ENCODE results near the gene RPRD1B.
"Not testable (repeated sequence)": the region's sequence is repeated elsewhere in the genome, so short reads cannot be mapped to it uniquely, and the experiment has no call there.

Gene RPRD1B

DNA sequence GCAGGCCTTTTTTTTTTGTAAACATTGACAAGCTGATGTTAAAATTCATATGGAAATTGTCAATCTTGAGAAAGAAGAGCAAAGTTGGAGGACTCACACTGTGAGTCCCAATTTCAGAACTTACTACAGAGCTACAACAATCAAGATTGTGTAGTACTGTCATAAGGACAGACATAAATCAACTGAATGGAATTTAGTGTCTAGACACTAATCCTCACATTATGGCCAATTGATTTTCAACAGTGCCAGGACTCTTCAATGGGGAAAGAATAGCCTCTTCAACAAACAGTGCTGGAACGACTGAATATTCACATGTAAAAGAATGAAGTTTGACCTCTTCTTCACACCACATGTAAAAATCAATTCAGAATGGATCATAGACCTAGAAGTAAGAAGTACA is 70.7 kb downstream of the RPRD1B start:
- DNase-seq (ENCODE audit: low spot score), result no peak

DNA sequence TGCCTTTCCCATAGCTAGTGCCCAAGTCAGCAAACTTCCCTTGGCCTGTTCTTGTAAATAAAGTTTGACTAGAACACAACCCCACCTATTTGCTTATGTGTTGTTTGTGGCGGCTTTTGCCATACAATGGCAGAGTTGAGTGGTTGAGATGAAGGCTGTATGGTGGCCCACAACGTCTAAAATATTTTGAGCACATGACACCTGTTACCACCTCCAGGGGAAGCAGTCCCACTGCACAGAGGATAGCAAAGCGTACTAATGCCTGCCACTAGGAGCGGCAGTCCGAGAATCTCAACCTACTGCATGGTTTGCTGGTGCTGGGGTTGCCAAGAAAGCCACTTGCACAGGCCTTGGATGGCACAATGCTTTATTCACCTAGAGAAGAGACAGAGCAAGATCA is 72.9 kb downstream of the RPRD1B start:
- no peak for DNase-seq (ENCODE audit: low spot score)

DNA sequence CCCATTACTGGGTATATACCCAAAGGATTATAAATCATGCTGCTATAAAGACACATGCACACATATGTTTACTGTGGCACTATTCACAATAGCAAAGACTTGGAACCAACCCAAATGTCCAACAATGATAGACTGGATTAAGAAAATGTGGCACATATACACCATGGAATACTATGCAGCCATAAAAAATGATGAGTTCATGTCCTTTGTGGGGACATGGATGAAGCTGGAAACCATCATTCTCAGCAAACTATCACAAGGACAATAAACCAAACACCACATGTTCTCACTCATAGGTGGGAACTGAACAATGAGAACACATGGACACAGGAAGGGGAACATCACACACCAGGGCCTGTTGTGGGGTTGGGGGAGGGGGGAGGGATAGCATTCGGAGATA is 73.8 kb downstream of the RPRD1B start:
- DNase-seq (ENCODE audit: low spot score), result not testable (repeated sequence)

DNA sequence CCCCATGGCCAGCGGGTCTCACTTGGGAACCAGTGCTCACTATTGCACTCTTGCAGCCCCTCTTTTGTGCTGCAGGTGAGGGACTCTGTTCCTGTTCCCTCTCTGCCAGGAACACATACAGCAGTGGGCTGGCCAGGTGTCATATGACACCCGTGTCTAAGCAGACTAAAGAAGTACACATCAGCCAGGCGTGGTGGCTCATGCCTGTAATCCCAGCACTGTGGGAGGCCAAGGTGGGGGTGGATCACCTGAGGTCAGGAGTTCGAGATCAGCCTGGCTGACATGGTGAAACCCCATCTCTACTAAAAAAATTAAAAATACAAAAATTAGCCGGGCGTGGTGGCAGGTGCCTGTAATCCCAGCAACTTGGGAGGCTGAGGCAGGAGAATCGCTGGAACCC is 74.4 kb downstream of the RPRD1B start:
- not testable (repeated sequence) for DNase-seq (ENCODE audit: low spot score)

DNA sequence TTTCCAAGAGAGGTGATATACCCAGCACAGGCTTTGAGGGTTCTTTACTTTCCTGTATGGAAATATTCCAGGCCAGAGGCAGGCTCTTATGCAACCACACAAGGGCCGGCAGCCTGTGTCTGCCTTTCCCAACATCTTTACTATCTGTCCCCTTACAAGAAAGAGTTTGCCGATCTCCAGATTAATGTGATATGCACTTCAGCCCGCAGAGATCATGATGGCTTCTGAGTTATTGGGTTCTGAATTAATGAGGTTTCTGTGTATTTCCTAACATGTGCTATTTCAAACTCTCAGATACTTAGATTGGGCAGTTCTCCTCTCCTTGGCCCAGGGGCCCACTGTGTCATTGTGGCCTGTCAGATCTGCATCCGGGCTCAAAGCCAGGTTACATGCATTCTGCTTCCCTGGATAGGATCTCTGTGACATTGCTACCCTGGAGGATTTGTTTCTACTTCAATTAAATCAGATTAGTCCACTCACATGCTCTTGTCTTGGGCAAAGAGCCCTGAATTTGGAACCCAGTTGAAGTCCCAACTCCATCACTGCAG is 75.0 kb downstream of the RPRD1B start:
- DNase-seq (ENCODE audit: low spot score), result no peak

DNA sequence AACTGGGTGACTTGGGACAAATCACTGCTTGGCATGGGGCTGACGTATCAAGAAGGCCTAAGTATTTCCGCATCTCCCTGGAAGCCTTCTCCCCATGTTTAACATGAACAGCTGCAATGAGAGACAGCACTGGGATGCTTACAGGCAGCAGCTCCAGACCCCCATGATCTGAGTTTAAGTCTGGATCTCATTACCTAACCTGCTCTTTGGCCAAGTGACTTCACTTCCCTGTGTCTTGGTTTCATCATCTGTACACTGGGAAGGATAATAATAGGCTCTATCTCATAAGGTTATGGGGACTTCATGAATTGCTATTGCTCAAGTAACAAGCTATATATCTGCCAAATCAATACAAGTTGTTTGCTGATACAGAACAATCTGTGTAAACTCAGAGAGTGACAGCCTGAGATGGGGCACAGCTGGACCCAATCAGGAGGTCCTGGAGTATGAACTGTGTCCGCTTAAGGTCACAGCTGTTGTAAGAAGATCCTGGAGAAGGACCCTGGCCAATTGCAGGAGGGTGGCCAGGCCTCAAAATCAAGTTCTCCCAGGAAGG is 75.5 kb downstream of the RPRD1B start:
- DNase-seq (ENCODE audit: low spot score), result no peak

DNA sequence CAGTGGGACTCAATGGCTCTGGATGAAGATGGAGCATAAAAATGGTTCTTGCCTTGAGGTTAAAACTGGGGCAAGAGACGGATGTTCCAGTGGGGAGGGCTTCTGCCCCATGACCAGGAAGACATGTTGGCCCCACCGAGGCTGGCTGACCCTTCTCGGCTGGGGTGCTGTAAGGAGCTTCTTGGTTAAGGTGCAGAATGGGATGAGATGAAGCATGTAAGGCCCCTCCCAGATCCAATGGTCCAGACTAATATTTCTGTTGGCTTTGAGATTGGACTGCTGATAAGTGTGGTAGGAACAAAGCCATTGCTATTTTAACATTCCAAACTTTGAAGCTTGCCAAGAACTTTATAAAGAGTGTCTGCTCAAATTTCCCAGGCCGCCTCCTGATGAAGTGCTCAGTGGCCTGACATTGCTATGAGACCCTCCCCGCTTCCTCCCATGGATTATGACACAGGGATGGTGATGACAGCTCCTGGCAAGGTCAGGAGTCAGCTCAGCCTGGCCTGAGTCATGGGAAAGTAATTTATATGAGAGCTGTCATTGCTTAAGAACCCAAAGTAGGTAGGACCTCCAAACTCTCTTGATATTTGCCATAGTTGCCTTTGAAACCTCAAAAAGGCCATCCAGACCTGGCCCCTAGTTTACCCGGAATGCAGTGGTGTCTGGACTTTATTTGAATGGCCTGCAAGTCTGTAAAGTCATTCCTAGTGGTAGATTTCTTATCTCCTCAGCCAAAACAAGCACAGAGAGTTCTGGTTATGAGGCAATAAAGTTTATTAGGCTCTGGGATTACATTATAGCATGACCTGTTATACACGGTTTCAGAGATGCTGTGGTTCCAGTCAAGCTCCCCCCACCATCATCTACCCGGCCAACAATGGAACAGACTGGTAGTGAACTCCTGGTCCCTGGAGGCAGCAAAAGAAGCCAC is 76.3 kb downstream of the RPRD1B start:
- DNase-seq (ENCODE audit: low spot score), result peak; percentile 95

DNA sequence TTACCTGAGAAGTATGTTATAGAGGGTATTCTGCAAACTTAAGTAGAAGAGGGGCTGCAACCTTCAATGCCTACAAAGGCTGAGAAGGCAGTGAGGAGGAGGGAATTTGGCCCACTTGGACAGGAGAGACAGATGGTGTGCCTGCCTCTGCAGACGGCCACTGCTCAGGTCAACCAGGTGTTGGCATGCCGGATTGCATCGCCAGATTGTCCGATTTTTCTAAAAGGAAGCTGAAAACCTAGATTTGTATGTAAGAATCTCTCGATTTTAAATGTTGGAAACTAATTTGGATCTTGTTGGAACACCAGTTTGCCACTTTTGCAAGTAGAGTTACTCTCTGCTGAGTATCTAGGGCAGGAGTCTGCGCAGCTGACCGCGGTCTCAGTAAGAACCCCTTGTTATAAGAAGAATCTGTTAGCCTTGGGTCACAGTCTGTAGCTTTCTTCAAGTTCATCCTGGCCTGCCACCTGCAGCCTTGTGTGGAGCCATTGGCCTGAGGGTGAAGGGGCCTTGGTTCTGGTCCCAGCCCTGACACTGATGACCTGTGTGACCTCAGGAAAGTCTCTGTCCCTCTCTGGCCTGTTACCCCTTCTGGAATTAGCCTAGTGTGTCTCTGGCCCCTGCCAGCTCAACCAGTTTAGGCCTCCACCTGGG is 77.1 kb downstream of the RPRD1B start:
- DNase-seq (ENCODE audit: low spot score), result no peak

DNA sequence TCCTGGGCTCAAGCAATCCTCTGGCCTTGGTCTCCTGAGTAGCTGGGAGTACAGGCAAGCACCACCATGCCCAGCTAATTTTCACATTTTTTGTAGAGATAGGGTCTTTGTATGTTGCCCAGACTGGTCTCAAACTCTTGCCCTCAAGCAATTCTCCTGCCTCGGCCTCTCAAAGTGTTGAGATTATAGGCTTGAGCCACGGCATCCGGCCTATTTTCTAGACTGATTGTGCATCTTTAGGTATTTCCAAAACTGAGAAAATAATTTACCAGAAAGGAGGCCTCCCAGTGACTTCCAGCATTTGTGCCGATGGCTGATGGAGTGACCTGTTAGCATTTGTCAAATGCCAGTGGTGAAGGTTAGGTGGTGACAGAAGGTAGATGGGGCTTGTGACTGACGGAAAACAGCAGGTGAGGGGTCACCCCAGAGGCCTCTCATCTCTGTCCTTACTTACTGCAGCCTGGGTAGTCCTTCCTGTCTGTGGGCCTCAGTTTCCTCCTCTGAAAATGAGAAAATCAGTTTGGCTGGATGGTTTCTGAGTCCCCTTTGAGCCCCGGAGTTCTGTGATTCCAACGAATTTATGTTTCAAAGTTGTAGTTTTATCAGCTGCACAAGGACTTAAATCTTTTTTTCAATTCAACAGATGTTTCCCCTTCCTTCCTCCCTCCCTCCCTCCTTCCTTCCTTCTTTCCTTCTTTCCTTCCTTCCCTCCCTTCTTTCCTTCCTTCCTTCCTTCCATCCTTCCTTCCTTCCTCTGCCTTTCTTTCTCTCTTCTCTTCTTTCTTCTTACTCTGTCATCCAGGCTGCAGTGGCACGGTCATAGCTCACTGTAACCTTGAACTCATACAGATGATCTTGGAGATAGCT is 78.1 kb downstream of the RPRD1B start:
- no peak for DNase-seq (ENCODE audit: low spot score)

DNA sequence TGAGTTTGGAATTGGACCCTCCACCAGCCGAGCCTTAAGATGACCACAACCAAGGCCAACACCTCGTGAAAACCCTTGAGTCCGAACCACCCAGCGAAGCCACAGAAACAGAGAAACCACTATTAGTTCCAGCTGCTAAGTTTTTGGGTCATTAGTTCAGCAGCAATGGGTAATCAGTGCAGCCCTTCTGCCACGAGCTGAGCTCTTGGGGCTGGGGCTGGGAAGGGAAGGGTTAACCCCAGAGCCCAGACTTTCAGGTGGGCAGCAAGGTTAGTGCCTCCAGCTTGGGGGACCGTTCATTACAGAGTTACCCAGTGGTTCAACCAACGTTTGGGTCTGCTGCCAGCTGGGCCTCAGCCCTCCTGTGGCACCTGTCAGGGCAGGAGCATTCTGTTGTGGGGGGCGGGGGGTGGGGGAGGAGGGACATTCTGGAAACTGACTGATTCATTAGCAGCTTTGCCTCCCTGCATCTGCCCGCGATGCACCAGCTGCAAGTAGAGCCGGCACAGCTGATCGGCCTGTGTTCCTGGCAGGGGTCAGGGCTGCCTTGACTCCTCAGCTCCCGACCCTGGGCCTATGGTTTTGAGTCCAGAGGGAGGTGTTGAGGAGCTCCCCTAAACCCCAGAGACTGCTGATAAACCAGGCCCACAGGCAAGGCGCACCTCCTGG is 78.8 kb downstream of the RPRD1B start:
- DNase-seq (ENCODE audit: low spot score), result no peak

DNA sequence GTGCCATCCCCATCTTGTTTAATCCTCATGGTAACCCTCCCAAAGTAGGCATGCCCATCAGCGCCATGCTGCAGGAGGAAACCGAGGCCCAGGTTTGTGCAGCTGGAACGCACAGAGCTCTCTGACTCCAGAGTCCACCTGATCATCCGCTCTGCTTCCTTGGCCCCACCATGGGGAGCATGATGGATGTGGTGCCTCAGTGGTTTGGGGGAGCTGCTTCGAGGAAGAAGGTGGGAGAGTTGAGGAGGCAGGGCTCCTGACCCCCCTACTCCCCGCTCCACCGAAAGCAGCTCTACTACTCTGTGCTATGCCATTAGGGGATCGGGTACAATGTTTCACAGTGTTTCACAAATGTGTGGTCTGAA is 79.4 kb downstream of the RPRD1B start:
- DNase-seq (ENCODE audit: low spot score), result no peak

DNA sequence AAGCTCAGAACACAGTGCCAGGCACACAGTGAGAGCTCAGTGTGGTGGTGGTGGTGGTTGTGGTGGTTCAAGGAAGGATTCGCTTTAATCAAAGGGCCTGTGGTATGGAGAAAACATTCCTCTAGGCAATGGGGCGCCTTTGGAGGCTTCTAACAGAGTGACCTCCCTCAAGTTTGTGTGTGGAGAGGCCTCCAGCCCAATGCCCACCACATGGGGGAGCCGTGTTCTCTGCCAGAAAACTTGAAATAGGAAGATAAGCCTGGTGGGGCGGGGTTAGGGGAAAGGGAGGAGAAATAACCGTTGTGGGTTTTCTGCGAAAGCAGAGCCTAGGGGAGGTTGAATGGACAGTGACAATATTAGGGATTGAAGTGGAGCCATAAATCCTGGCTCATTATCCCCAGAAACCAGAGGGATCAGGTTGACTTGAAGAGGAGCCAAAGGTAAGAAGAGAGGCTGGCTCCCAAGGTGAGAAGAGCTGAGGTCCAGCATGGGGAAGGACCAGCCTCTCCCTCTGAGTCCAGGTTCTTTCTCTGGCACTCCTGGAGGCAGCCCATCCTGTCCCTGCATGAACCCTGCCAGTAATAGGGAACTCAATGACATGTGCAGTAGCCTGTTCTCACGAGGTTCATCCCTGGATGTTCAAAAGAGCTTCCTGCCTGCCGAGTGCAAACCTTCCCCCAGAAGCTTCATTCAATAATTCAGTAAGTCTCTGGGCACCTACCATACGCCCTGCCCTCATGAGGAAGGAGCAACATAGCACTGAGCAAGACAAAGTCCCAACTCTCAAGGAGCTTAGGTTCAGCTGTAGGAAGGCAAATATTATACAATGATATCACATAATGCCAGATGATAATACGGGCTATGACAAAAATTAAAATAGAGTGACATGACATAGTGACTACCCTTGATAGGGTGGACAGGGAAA is 80.1 kb downstream of the RPRD1B start:
- DNase-seq (ENCODE audit: low spot score), result peak; percentile 89

DNA sequence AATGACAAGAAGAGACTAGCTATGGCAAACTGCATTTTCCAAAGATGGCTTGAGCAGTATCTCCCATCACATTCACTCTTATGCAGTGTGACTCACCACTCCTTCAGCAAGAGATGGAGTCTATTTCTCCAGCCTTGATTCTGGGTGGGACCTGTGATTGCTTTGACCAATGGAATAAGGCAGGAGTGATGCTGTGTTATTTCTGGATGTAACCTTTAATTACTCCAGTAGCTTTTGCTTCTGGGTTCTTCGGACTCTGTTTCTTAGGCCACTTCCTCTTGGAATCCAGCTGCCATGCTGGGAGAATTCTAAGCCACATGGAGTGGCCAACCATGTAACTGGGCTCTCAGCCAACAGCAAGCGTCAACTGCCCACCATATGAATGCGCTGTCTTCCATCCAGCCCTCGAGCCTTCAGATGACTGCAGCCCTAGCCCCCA is 80.8 kb downstream of the RPRD1B start:
- DNase-seq (ENCODE audit: low spot score), result peak; percentile 72

DNA sequence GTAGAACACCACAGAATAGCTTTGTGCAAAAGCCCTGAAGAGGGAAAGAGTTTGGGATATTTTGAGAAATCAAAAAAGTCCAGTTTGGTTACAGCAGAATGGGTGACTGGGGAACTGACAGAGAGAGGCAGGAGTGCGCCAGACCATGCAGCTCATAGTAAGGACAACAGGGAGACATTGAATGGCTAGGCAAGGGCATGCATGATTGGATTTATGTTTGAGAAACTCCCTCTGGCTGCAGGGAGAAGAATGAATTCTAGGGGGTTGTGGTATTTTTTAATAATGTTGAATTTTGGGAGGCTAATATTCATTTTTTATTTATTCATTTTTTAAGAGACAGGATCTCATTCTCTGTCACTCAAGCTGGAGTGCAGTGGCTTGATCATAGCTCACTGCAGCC is 81.7 kb downstream of the RPRD1B start:
- no peak for DNase-seq (ENCODE audit: low spot score)

DNA sequence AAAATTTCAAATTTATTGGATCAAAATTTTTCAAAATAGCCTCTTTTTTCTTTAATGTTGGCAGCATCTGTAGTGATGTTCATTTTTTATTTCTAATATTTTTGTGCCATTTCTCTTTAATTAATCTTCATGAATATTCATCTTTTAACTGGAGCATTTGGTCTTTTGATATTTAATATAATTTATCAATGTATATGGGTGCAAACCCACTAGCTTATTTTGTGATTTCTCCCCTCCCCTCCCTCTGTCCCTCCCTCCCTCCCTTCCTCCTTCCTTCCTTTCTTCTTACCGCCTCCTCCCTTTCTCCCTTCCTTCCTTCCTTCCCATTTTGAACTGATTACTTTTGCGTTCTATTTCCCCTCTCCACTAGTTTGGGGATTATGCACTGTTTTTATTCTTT is 82.3 kb downstream of the RPRD1B start:
- no peak for DNase-seq (ENCODE audit: low spot score)

DNA sequence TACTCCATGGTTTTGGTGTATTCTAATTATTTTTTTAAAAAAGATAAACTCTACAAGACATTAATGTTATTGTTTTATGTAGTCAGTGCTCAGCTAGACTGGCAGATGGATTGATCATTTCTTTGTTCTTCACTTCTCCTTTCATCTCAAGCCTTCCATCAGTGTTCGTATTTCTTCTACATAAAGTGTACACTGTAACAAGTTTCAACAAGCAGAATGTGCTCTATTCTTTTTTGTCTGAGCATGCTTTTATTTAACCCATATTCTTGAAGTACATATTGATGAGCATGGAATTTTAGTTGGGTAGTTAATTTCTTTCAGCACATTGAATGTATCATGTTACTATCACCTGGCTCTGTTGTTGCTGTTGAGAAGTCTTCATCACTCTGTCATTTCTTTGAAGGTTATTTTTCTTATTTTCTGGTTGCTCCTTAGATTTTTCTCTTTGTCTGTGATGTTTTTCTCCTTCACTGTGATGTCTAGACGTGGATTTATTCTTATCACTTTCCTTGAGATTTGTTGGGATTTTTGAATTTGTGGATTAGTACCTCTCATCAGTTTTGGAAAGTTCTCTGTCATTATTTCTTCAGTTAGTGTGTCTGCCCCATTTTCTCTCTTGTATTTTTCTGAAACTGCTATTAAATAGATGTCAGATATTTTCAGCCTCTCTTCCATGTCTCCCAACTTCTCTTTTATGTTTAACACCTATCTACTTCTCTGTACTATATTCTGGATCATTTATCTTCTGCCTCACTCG is 83.0 kb downstream of the RPRD1B start:
- DNase-seq (ENCODE audit: low spot score), result no peak

DNA sequence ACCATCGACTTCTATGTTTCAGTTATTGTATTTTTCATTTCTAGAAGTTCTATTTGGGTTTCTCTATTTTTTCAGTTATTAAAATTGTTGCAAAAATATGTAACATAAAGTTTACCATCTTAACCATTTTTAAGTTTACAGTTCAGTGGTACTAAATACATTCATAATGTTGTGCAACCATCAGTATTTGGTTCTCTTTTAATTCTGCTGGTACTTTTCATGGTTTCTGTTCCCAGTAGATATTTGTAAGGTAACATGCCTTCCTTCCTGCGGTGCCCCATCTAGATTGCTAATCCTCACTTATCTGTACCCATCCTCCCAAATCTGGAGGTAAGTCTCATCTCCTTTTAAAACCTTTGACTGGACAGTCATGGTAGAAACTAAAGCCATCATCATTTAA is 83.7 kb downstream of the RPRD1B start:
- DNase-seq (ENCODE audit: low spot score), result no peak

DNA sequence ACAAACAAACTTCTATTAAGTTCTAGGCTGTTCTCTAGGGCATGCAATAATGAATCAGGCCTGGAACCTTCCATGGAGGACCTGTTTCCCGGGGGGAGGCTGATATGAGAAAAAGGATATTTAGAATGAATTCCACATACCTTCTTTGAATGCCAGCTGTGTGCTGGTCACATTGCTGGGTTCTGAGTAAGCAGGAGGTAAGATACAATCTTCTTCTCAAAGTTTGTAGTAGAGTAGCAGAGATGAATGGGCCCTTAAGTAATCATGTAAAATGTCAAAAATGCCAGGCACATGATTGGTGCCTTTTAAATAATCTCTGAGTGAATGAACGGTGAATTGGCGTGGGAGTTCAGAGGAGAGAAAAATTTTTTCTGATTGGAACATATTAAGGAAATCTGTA is 84.1 kb downstream of the RPRD1B start:
- peak; percentile 91 for DNase-seq (ENCODE audit: low spot score)

DNA sequence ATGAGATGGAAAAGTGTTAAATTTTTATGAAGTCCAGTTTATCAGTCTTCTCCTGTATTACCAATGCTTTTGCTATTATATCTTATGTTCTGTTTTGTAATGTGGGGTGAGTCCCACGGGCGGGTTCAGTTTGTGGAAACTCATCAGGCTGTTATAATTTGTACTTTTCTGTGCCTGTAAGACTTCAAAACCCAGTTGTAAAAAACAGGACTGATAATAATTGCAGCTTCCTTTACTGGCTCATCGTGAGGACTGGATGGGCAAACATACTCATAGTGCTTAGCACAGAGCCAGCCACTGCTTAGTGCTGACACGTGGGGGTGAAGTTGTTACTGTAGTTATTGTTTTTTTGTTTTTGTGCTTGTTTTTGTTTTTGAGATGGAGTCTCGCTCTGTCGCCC is 85.9 kb downstream of the RPRD1B start:
- no peak for DNase-seq (ENCODE audit: low spot score)

DNA sequence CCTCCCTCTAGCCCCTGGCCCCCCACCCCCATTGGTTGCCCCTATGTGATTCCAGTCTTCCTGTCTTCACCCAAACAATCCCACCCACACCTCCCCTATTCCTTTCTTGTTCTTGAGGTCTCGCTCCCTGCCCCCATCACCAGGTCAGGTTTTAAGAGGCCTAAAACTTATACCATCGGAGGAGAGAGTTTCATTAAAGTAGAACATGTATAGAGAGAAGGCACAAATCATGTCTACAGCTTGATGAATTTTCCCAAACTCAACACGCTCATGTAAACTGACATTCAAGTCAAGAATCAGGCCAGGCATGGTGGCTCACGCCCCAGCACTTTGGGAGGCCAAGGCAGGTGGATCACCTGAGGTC is 87.1 kb downstream of the RPRD1B start:
- no peak for DNase-seq (ENCODE audit: low spot score)

All from SW480 (cell line).